Mammary epithelial cell (primary cell): ENCODE results near the gene ZNF17.

Experiments
- CTCF ChIP-seq, 2 donors: IDR thresholded peaks in 1 of 2; conservative IDR thresholded peaks in 1 of 2; 2 replicates each; pipeline ENCODE4 v1.5.1; 2011 to 2012; ENCODE audit warnings: inconsistent platforms in 2 of 2, low read length in 2 of 2, mild to moderate bottlenecking in 2 of 2, control low read depth in 1 of 2, low read depth in 1 of 2; ENCODE audit not compliant: insufficient read depth in 1 of 2; ENCODE audit errors: extremely low read depth in 1 of 2
- EZH2 ChIP-seq: IDR thresholded peaks from 2 replicates; pipeline ENCODE4 v1.6.1; 2012; ENCODE audit warnings: low read length, inconsistent platforms, borderline replicate concordance

GRCh38 chr19:57382806-57383488, 28.0 kb upstream of the ZNF17 start:
- TF ChIP-seq CTCF (conservative IDR thresholded peaks at IDR 0.05 in 1 of 2, IDR thresholded peaks at IDR 0.05 in 1 of 2; ENCODE audit: extremely low read depth in 1 of 2, insufficient read depth in 1 of 2, low read depth in 1 of 2, low read length in 2 of 2) (no peak), EZH2 (no peak)
